HG02610 (cell line): Measurements from ENCODE around the gene TBCE.
A peak's percentile ranks its signal among the peaks of the same experiment; 100 is the strongest.

ENCODE experiments used
- ATAC-seq: cut with Tn5 transposase; IDR thresholded peaks from one replicate; pipeline ENCODE4 v1.9.1; 2021; ENCODE audit warnings: mild to moderate bottlenecking, moderate library complexity; ENCODE audit not compliant: unreplicated experiment

TBCE gene

GRCh38 chr1:235409042-235409820 is 42.0 kb downstream of the TBCE start:
- ATAC-seq, result no peak

GRCh38 chr1:235410467-235410866 is 43.2 kb downstream of the TBCE start:
- no peak for ATAC-seq

- no peak for ATAC-seq
These were observed 44.6 kb downstream of the TBCE start for GRCh38 chr1:235411489-235412486.

GRCh38 chr1:235415008-235415904 is 48.0 kb downstream of the TBCE start:
- ATAC-seq, result peak; percentile 75

- ATAC-seq, result no peak
These were observed 49.4 kb downstream of the TBCE start for GRCh38 chr1:235416662-235417049.

GRCh38 chr1:235417086-235417697 is 50.0 kb downstream of the TBCE start:
- ATAC-seq, result no peak

GRCh38 chr1:235421751-235422150 is 54.5 kb downstream of the TBCE start:
- ATAC-seq, result no peak

GRCh38 chr1:235423214-235423652 is 56.0 kb downstream of the TBCE start:
- ATAC-seq, result peak; percentile 74

- ATAC-seq, result peak; percentile 43
These were observed 56.9 kb downstream of the TBCE start for GRCh38 chr1:235424092-235424491.

- no peak for ATAC-seq
These were observed 58.1 kb downstream of the TBCE start for GRCh38 chr1:235425357-235425756.

- ATAC-seq, result no peak
These were observed 58.9 kb downstream of the TBCE start for GRCh38 chr1:235426143-235426542.

GRCh38 chr1:235426680-235427079 is 59.5 kb downstream of the TBCE start:
- no peak for ATAC-seq

GRCh38 chr1:235427447-235427846 is 60.2 kb downstream of the TBCE start:
- ATAC-seq, result no peak

GRCh38 chr1:235429143-235429542 is 61.9 kb downstream of the TBCE start:
- no peak for ATAC-seq

- no peak for ATAC-seq
These were observed 63.8 kb downstream of the TBCE start for GRCh38 chr1:235430991-235431390.

- no peak for ATAC-seq
These were observed 66.8 kb downstream of the TBCE start for GRCh38 chr1:235434001-235434400.

GRCh38 chr1:235441159-235441685 is 74.0 kb downstream of the TBCE start:
- no peak for ATAC-seq

GRCh38 chr1:235442788-235443429 is 75.7 kb downstream of the TBCE start:
- ATAC-seq, result no peak

- no peak for ATAC-seq
These were observed 81.4 kb downstream of the TBCE start for GRCh38 chr1:235448616-235449015.

GRCh38 chr1:235450433-235450832 is 83.2 kb downstream of the TBCE start:
- no peak for ATAC-seq
